ENCODE measurements around the gene CORO2B.

DNA sequence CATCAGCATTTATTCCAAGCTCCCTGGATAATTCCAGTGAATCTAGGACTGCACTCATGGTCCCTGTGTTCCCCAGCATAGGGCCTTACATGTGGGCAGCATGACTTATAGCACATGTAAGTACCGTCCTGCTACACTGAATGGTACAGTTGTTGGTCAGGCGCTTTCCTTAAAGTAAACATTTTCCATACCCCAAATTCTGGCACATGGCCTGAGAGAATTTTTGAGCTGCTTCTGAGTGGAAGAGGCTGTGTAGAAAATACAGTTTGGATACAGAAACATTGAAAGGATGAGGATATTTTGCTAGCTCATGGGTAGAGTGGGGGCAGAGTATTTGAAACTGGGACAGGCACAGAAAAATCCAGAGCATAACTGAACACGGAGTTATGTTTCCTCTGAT, 27.6 kb downstream of the CORO2B start:
- TF ChIP-seq, protein P1, sequence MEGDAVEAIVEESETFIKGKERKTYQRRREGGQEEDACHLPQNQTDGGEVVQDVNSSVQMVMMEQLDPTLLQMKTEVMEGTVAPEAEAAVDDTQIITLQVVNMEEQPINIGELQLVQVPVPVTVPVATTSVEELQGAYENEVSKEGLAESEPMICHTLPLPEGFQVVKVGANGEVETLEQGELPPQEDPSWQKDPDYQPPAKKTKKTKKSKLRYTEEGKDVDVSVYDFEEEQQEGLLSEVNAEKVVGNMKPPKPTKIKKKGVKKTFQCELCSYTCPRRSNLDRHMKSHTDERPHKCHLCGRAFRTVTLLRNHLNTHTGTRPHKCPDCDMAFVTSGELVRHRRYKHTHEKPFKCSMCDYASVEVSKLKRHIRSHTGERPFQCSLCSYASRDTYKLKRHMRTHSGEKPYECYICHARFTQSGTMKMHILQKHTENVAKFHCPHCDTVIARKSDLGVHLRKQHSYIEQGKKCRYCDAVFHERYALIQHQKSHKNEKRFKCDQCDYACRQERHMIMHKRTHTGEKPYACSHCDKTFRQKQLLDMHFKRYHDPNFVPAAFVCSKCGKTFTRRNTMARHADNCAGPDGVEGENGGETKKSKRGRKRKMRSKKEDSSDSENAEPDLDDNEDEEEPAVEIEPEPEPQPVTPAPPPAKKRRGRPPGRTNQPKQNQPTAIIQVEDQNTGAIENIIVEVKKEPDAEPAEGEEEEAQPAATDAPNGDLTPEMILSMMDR (conservative IDR thresholded peaks at IDR 0.05), result no peak
- TF ChIP-seq EZH2 (IDR thresholded peaks at IDR 0.05; ENCODE audit: low read depth), result no peak

Data from PC-9 (cell line).